K562 (cell line): ENCODE data around the gene ZNF862. TPM values are rescaled to one million over a fixed set of nuclear protein-coding genes. Genes with fewer than 3 reads are reported as not detected.

Experiments
- ATAC-seq: fragments of 200-7000 bp; cut with Tn5 transposase; 3 replicates; pipeline ENCODE4 v1.9.1; 2020; ENCODE audit warnings: moderate library complexity
- BruUV-seq: library from RNA; stranded (reverse); fragments of 400-500 nt; replicated peaks from 2 replicates; lab custom pipeline; 2021; lab: Mats Ljungman, UMichigan
- CTCF ChIA-PET: fragments of 300-600 bp; formaldehyde crosslinking; extraction: SDS; loops from one replicate; lab custom pipeline; 2021; ENCODE audit warnings: low intra/inter-chr PET ratio; lab: Yijun Ruan, JAX
- POLR2A ChIA-PET: fragments of 300-600, 350-650 bp; sonication (Branson Sonifier 250); formaldehyde crosslinking; extraction: SDS; loops from one replicate; lab custom pipeline; 2021; ENCODE audit warnings: antibody characterized with exemption, inconsistent platforms; lab: Yijun Ruan, JAX
- DNase-seq, 4 experiments: peaks; one replicate each; pipeline versions ENCODE4 v3.0.0 to v3.0.0-alpha.2; 2011 to 2018; ENCODE audit warnings: low spot score in 3 of 4, mixed read lengths in 3 of 4; ENCODE audit errors: extremely low read depth in 1 of 4
- FAIRE-seq: peaks from 2 replicates; lab custom pipeline; 2011; peaks lifted over from hg19 to GRCh38; lab: Jason Lieb, UNC
- H2AFZ ChIP-seq: 2 replicates; pipeline ENCODE4 v1.6.0; 2011; ENCODE audit warnings: low read depth, low read length, control low read depth, inconsistent platforms
- H3K27ac ChIP-seq: fragments of 200-600 bp; 3 replicates; pipeline ENCODE4 v1.8.0; 2011; ENCODE audit warnings: low read depth, mild to moderate bottlenecking, control low read depth, inconsistent platforms, low read length, moderate library complexity, mixed read lengths; ENCODE audit errors: extremely low read depth
- H3K27me3 ChIP-seq, 2 experiments: fragments of 300-600 bp in 1 of 2; 2 replicates in 1 of 2; 3 replicates in 1 of 2; pipeline versions ENCODE4 v1.6.0 to v1.8.0; 2011; ENCODE audit warnings: inconsistent platforms in 2 of 2, low read length in 2 of 2, mild to moderate bottlenecking in 1 of 2, mixed read lengths in 1 of 2, moderate library complexity in 1 of 2; ENCODE audit not compliant: control insufficient read depth in 2 of 2, insufficient read depth in 2 of 2
- H3K36me3 ChIP-seq: fragments of 300-600 bp; 3 replicates; pipeline ENCODE4 v1.8.0; 2011; ENCODE audit warnings: mild to moderate bottlenecking, low read length, inconsistent platforms; ENCODE audit not compliant: control insufficient read depth, insufficient read depth
- H3K4me1 ChIP-seq, 2 experiments: fragments of 200-600 bp in 1 of 2; replicated peaks in 1 of 2; 2 replicates in 1 of 2; 3 replicates in 1 of 2; pipeline versions ENCODE4 v1.5.1 to v1.8.0; 2011; ENCODE audit warnings: inconsistent platforms in 2 of 2, low read length in 2 of 2, mild to moderate bottlenecking in 1 of 2, mixed read lengths in 1 of 2, moderate library complexity in 1 of 2; ENCODE audit not compliant: control insufficient read depth in 2 of 2, insufficient read depth in 2 of 2
- H3K4me2 ChIP-seq: 2 replicates; pipeline ENCODE4 v1.6.1; 2011; ENCODE audit warnings: low read length, control low read depth, inconsistent platforms, mixed read lengths; ENCODE audit not compliant: insufficient read depth
- H3K4me3 ChIP-seq: fragments of 200-600 bp; sonication (generic), shearing (Covaris generic); 2 replicates; pipeline ENCODE4 v1.5.1; 2016; ENCODE audit warnings: control low read depth, inconsistent platforms
- H3K79me2 ChIP-seq: fragments of 200-600 bp; 3 replicates; pipeline ENCODE4 v1.8.0; 2011; ENCODE audit warnings: low read length, inconsistent platforms; ENCODE audit not compliant: control insufficient read depth, insufficient read depth
- H3K9ac ChIP-seq, 2 experiments: 2 replicates each; pipeline versions ENCODE4 v1.6.0 to v1.6.1; 2011; ENCODE audit warnings: low read depth in 2 of 2, low read length in 2 of 2, control low read depth in 1 of 2, inconsistent platforms in 1 of 2, mild to moderate bottlenecking in 1 of 2, mixed read lengths in 1 of 2; ENCODE audit not compliant: insufficient read depth in 1 of 2
- H3K9me1 ChIP-seq: one replicate; pipeline ENCODE4 v1.6.0; 2011; ENCODE audit warnings: inconsistent platforms, mild to moderate bottlenecking, low read length, moderate library complexity; ENCODE audit not compliant: control insufficient read depth, insufficient read depth
- H3K9me3 ChIP-seq: replicated peaks from 2 replicates; pipeline ENCODE4 v1.5.1; 2011; ENCODE audit warnings: low read depth, low read length, inconsistent platforms; ENCODE audit not compliant: control insufficient read depth, insufficient read depth
- H4K20me1 ChIP-seq: replicated peaks from 2 replicates; pipeline ENCODE4 v1.6.1; 2011; ENCODE audit warnings: low read length, inconsistent platforms, mixed read lengths; ENCODE audit not compliant: control insufficient read depth, insufficient read depth
- CBX1 ChIP-seq: sonication (generic); IDR thresholded peaks from 2 replicates; pipeline ENCODE4 v1.6.1; 2016; ENCODE audit warnings: antibody characterized with exemption, low read depth, mild to moderate bottlenecking
- CHD4 ChIP-seq: fragments of 200-600 bp; sonication (generic); IDR thresholded peaks from 3 replicates; pipeline ENCODE4 v1.6.1; 2012; ENCODE audit warnings: low read depth, mild to moderate bottlenecking, mixed read lengths, low read length, inconsistent platforms; ENCODE audit not compliant: insufficient read depth, insufficient replicate concordance, poor library complexity, severe bottlenecking
- GTF2A2 ChIP-seq: IDR thresholded peaks from 2 replicates; pipeline ENCODE4 v1.6.1; 2016; ENCODE audit warnings: mild to moderate bottlenecking, missing genetic modification characterization, missing compliant biosample characterization
- NCOR1 ChIP-seq: fragments of 450-650 bp; IDR thresholded peaks from 2 replicates; pipeline ENCODE4 v1.6.1; 2016; ENCODE audit warnings: mild to moderate bottlenecking, moderate library complexity
- ZNF780A ChIP-seq: fragments of 250-450 bp; sonication (Bioruptor Pico); IDR thresholded peaks from 2 replicates; pipeline ENCODE4 v1.5.0; 2021; ENCODE audit warnings: mild to moderate bottlenecking
- WGBS: fragments of 100-300 bp; shearing (Covaris generic); methylation state at CpG from one replicate; pipeline ENCODE4 v1.1.6; 2016; ENCODE audit warnings: low coverage, mixed read lengths; ENCODE audit not compliant: insufficient coverage; ENCODE audit errors: missing lambda C conversion rate; 5-methylcytosine and 5-hydroxymethylcytosine counted together
- in situ Hi-C: fragments of 300-500 bp; cut with MboI; formaldehyde crosslinking; loops from 4 replicates; pipeline ENCODE4 v1.15.0; 2018; ENCODE audit warnings: inconsistent platforms, mixed read lengths
- intact Hi-C: fragments of 100-400 bp; cut with micrococcal nuclease; formaldehyde crosslinking; loops from 2 replicates; pipeline ENCODE4 v1.14.2; 2022
- polyA plus RNA-seq, 8 experiments: library from polyadenylated mRNA; depleted of rRNA in 4 of 8; stranded (reverse) in 5 of 8; unstranded in 3 of 8; fragments of >200 nt; fragmentation: Nextera tagmentation in 2 of 8; fragmentation: Illumina TruSeq in 1 of 8; extraction: Ambion mirVana in 2 of 8; extraction: Trizol in 1 of 8; gene quantifications; 2 replicates each; pipeline versions ENCODE4 v1.2.1 to v1.2.3, GENCODE V29; 2011 to 2014; ENCODE audit warnings: inconsistent platforms in 1 of 8, missing spikeins in 1 of 8
- total RNA-seq, 7 experiments: library from RNA; depleted of rRNA in 6 of 7; stranded (reverse); fragments of >200 nt in 6 of 7; fragmentation: Illumina TruSeq in 2 of 7; extraction: Trizol in 2 of 7; gene quantifications; 2 replicates each; pipeline versions ENCODE4 v1.2.1 to v1.2.3, GENCODE V29; 2011 to 2021; ENCODE audit warnings: low replicate concordance in 1 of 7
- TF ChIP-seq, protein P1 (sequence below): fragments of 450-650 bp; formaldehyde crosslinking; IDR thresholded peaks from 2 replicates; pipeline ENCODE4 v1.4.0; 2020; ENCODE audit warnings: mild to moderate bottlenecking, mixed read lengths

ZNF862 gene
- total and polyA plus RNA-seq, 9 of the 15 experiments (the other 6 are each of a cell fraction or from before 2014, with no cell fraction given), result 1.1 to 3.9 (median 2.6) TPM

DNA sequence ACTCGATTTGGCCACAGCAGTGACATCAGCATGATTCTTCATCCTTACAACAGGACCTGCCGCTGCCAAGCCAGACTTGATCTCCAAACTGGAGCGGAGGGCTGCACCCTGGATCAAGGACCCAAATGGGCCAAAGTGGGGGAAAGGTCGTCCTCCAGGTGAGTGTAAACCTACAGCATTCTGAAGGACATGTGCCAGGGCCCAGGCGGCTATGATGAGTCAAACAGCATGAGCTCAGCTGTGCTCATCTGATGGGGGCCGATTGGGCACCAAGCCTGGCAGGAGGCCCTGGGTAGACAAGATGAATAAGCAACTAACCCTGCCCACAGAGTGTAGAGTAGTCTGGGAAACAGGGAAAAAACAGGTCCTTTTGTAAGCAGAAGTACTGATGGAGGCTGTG is 21.2 kb downstream of the ZNF862 start:
- peaks cover 39 to 49% of the 10 kb centered on the region in 2 experiments for H3K27me3 ChIP-seq
- no peaks in the 10 kb centered on the region for H3K9me3 ChIP-seq
- no peaks in the 10 kb centered on the region for H3K36me3 ChIP-seq
- intact Hi-C loops (no loop called here), in situ Hi-C loops (loop anchor here (25.0 kb wide), 1 partner anchor 178 kb away; no protein-coding TSS in a partner anchor)
- ChIA-PET CTCF (no interaction called here), POLR2A (interaction anchor here (0.9 kb wide), 1 partner anchor 10 kb away, joined by 3 read pairs; no protein-coding TSS in a partner anchor)
- DNase-seq (no peak), FAIRE-seq (no peak), ATAC-seq (no peak)
- H3K27ac ChIP-seq, result no peak overlapping the region
- no peak overlapping the region for H3K4me2 ChIP-seq
- 2% methylated on average over 6 of the region's 6 CpGs for WGBS
- no peak overlapping the region for H2AFZ ChIP-seq
- no peaks in the 10 kb centered on the region for H3K79me2 ChIP-seq
- H3K4me1 ChIP-seq, result peaks cover 17 to 30% of the 10 kb centered on the region in 2 experiments
- peaks cover 24% of the 10 kb centered on the region for H4K20me1 ChIP-seq
- H3K9me1 ChIP-seq, result peaks cover 2% of the 10 kb centered on the region
- BruUV-seq, result no TSS peak
- TF ChIP-seq GTF2A2 (no peak), ZNF780A (CRISPR knock-in tag) (no peak), CHD4 (no peak)
- no peak overlapping the region for H3K9ac ChIP-seq
- no peak overlapping the region for H3K4me3 ChIP-seq

DNA sequence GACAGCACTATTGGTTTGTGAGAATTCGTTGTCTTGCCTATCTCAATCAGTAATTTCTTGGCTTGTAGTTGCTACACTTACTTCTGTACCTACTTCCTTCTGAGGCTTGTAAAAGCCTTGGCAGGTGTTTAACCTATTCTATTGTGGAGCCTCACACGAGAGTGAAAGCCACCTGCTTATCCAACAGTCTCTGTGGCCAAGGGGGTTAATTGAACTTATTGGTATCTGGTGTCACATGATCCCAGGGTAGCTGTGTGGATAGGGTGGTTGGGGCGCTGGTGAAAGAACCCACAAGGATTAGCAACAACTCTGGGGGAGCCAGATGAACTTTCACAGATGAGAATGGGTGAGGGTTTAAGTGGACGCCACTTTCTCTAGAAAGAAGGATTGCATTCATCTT is 21.7 kb downstream of the ZNF862 start:
- Histone ChIP-seq H3K9ac (no peak overlapping the region), H3K27me3 (peaks cover 43 to 54% of the 10 kb centered on the region in 2 experiments), H4K20me1 (peaks cover 29% of the 10 kb centered on the region), H3K9me1 (peaks cover 2% of the 10 kb centered on the region), H3K4me3 (no peak overlapping the region), H3K4me2 (no peak overlapping the region), H3K79me2 (no peaks in the 10 kb centered on the region), H3K4me1 (peaks cover 12 to 25% of the 10 kb centered on the region in 2 experiments), H2AFZ (no peak overlapping the region), H3K36me3 (no peaks in the 10 kb centered on the region), H3K9me3 (no peaks in the 10 kb centered on the region), H3K27ac (no peak overlapping the region)
- intact Hi-C loops (loop anchor here (5.0 kb wide), 1 partner anchor 417 kb away; no protein-coding TSS in a partner anchor), in situ Hi-C loops (loop anchor here (25.0 kb wide), 1 partner anchor 177 kb away; no protein-coding TSS in a partner anchor)
- ATAC-seq (no peak), DNase-seq (no peak), FAIRE-seq (no peak)
- ChIA-PET POLR2A (interaction anchor here (0.9 kb wide), 1 partner anchor 10 kb away, joined by 3 read pairs; no protein-coding TSS in a partner anchor), CTCF (no interaction called here)
- 7% methylated on average over 4 of the region's 4 CpGs for WGBS
- TF ChIP-seq, protein P1, sequence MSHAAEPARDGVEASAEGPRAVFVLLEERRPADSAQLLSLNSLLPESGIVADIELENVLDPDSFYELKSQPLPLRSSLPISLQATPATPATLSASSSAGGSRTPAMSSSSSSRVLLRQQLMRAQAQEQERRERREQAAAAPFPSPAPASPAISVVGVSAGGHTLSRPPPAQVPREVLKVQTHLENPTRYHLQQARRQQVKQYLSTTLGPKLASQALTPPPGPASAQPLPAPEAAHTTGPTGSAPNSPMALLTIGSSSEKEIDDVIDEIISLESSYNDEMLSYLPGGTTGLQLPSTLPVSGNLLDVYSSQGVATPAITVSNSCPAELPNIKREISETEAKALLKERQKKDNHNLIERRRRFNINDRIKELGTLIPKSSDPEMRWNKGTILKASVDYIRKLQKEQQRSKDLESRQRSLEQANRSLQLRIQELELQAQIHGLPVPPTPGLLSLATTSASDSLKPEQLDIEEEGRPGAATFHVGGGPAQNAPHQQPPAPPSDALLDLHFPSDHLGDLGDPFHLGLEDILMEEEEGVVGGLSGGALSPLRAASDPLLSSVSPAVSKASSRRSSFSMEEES (CRISPR knock-in tag), result peak; percentile 46; the same call in 1 of the 2 replicates
- TF ChIP-seq NCOR1 (no peak), CBX1 (no peak)
- BruUV-seq, result no TSS peak
